Loucy (cell line): Measurements from ENCODE around the gene HPCA.
"Not testable (repeated sequence)": the region's sequence is repeated elsewhere in the genome, so short reads cannot be mapped to it uniquely, and the experiment has no call there.

ENCODE experiments used
- H2AFZ ChIP-seq: fragments of 200-600 bp; sonication (generic); 2 replicates; pipeline ENCODE4 v1.6.0; 2016; ENCODE audit warnings: antibody characterized with exemption, mild to moderate bottlenecking, low read length, moderate library complexity
- H3F3A ChIP-seq: fragments of 200-600 bp; 2 replicates; pipeline ENCODE4 v1.6.0; 2016; ENCODE audit warnings: antibody characterized with exemption, low read depth, mild to moderate bottlenecking
- H3K27me3 ChIP-seq: fragments of 200-600 bp; sonication (generic); 2 replicates; pipeline ENCODE4 v1.6.1; 2014; ENCODE audit warnings: low read length, mild to moderate bottlenecking; ENCODE audit not compliant: insufficient read depth, poor library complexity, severe bottlenecking
- H3K36me3 ChIP-seq: fragments of 200-600 bp; sonication (generic); 2 replicates; pipeline ENCODE4 v1.6.1; 2016; ENCODE audit warnings: low read length; ENCODE audit not compliant: insufficient read depth
- H3K4me1 ChIP-seq: fragments of 200-600 bp; sonication (generic); 2 replicates; pipeline ENCODE4 v1.5.1; 2014; ENCODE audit warnings: low read length, mild to moderate bottlenecking; ENCODE audit not compliant: insufficient read depth, poor library complexity, severe bottlenecking
- H3K4me2 ChIP-seq: fragments of 200-600 bp; sonication (generic); 2 replicates; pipeline ENCODE4 v1.6.0; 2014; ENCODE audit warnings: antibody characterized with exemption, low read length, low read depth, mild to moderate bottlenecking; ENCODE audit not compliant: poor library complexity, severe bottlenecking
- H3K4me3 ChIP-seq: fragments of 200-600 bp; sonication (generic); 2 replicates; pipeline ENCODE4 v1.5.1; 2014; ENCODE audit warnings: low read length, mild to moderate bottlenecking, mixed read lengths; ENCODE audit not compliant: poor library complexity, severe bottlenecking
- H3K79me2 ChIP-seq: fragments of 200-600 bp; sonication (generic); 2 replicates; pipeline ENCODE4 v1.6.1; 2014; ENCODE audit warnings: low read length; ENCODE audit not compliant: insufficient read depth
- H3K9ac ChIP-seq: fragments of 200-600 bp; sonication (generic); 2 replicates; pipeline ENCODE4 v1.6.0; 2014; ENCODE audit warnings: mild to moderate bottlenecking, low read depth, low read length, moderate library complexity; ENCODE audit not compliant: poor library complexity, severe bottlenecking
- H3K9me2 ChIP-seq: fragments of 200-600 bp; sonication (generic); replicated peaks from 2 replicates; pipeline ENCODE4 v1.6.1; 2016; ENCODE audit warnings: low read depth, low read length, mixed read lengths
- H3K9me3 ChIP-seq: fragments of 200-600 bp; sonication (generic); 2 replicates; pipeline ENCODE4 v1.6.1; 2014; ENCODE audit warnings: mild to moderate bottlenecking, antibody characterized with exemption, low read length, low read depth; ENCODE audit not compliant: insufficient read depth
- H4K20me1 ChIP-seq: fragments of 200-600 bp; sonication (generic); 2 replicates; pipeline ENCODE4 v1.6.0; 2014; ENCODE audit warnings: antibody characterized with exemption, low read length, mild to moderate bottlenecking; ENCODE audit not compliant: insufficient read depth, poor library complexity, severe bottlenecking
- EZH2phosphoT487 ChIP-seq: fragments of 200-600 bp; IDR thresholded peaks from 2 replicates; pipeline ENCODE4 v1.6.1; 2018; ENCODE audit warnings: antibody characterized with exemption, mild to moderate bottlenecking, moderate library complexity, borderline replicate concordance
- TF ChIP-seq, protein P1 (sequence below): fragments of 200-600 bp; sonication (generic); conservative IDR thresholded peaks from 2 replicates; pipeline ENCODE4 v1.5.1; 2014; ENCODE audit warnings: mild to moderate bottlenecking, antibody characterized with exemption, low read length

The HPCA gene

DNA sequence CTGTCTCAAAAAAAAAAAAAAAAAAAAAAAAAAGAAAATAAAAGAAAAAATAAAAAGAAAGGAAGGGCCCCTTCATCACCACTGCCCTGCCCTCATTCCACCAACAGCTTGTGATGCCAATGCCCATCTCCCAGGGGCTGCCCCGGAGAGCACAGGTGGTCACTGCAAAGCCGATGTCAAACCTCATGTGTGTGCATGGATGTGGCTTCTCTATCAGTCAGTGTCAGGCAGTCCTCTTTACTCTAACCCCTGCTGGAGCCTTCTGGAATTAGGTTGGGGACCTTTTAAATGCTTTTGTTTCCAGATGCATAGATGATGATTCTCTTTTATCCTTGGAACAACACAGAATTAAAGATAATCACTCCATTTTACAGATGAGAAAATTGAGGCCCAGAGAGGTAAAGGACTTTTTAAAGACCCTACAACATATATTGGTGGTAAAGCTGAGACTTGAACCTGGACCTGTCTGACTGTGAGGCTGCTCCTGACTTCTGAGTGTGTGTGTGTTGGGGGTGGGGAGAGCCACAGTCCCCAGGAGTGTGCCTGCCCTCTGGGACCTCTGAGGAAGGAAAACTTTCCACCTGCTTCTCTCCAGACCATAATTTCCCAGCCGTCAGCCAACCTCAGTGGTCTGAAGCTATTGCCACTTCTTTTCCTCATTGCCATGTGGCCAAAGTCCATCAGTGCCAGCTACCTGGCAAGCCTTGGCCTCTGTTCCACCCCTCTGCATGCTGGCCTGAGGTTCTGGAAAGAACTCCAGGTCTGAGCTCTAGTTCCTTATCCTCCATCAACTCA, 17.9 kb downstream of the HPCA start:
- no peak overlapping the region for H3K4me2 ChIP-seq
- H3F3A ChIP-seq, result no peaks in the 10 kb centered on the region
- no peaks in the 10 kb centered on the region for H3K9me3 ChIP-seq
- TF ChIP-seq EZH2phosphoT487, result no peak
- TF ChIP-seq, protein P1, sequence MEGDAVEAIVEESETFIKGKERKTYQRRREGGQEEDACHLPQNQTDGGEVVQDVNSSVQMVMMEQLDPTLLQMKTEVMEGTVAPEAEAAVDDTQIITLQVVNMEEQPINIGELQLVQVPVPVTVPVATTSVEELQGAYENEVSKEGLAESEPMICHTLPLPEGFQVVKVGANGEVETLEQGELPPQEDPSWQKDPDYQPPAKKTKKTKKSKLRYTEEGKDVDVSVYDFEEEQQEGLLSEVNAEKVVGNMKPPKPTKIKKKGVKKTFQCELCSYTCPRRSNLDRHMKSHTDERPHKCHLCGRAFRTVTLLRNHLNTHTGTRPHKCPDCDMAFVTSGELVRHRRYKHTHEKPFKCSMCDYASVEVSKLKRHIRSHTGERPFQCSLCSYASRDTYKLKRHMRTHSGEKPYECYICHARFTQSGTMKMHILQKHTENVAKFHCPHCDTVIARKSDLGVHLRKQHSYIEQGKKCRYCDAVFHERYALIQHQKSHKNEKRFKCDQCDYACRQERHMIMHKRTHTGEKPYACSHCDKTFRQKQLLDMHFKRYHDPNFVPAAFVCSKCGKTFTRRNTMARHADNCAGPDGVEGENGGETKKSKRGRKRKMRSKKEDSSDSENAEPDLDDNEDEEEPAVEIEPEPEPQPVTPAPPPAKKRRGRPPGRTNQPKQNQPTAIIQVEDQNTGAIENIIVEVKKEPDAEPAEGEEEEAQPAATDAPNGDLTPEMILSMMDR, result no peak
- H3K79me2 ChIP-seq, result no peaks in the 10 kb centered on the region
- no peak overlapping the region for H2AFZ ChIP-seq
- H3K4me3 ChIP-seq, result no peak overlapping the region
- peaks cover 28% of the 10 kb centered on the region for H3K27me3 ChIP-seq
- no peaks in the 10 kb centered on the region for H4K20me1 ChIP-seq
- H3K9ac ChIP-seq, result no peak overlapping the region
- no peaks in the 10 kb centered on the region for H3K36me3 ChIP-seq
- H3K4me1 ChIP-seq, result no peaks in the 10 kb centered on the region
- H3K9me2 ChIP-seq, result no peaks in the 10 kb centered on the region

DNA sequence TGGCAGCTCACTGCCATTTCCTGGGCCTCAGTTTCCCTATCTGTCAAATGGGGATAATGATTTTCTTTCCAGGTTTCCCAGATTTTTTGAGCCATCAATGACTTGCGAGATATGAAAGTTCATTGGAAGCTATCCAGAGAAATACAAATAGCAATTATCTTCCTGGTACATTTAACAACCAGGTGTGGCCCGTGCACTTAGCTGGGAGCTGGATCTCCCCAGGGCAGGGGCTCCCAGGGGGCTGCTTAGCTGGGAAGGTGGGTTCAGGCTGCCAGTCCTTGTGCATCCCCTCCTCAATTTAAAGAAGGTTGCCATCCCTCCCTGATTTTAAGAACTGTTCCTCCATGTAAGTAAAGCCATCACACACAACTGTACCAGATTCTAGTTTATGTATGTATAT, 18.5 kb downstream of the HPCA start:
- H3K9ac ChIP-seq, result no peak overlapping the region
- H2AFZ ChIP-seq, result no peak overlapping the region
- H3K9me3 ChIP-seq, result no peaks in the 10 kb centered on the region
- peaks cover 22% of the 10 kb centered on the region for H3K27me3 ChIP-seq
- no peak overlapping the region for H3K4me2 ChIP-seq
- H3K4me1 ChIP-seq, result no peaks in the 10 kb centered on the region
- H3K9me2 ChIP-seq, result no peaks in the 10 kb centered on the region
- H3K4me3 ChIP-seq, result no peak overlapping the region
- no peaks in the 10 kb centered on the region for H3F3A ChIP-seq
- H3K79me2 ChIP-seq, result no peaks in the 10 kb centered on the region
- H4K20me1 ChIP-seq, result no peaks in the 10 kb centered on the region
- no peaks in the 10 kb centered on the region for H3K36me3 ChIP-seq
- no peak for TF ChIP-seq EZH2phosphoT487
- TF ChIP-seq, protein P1, result no peak

DNA sequence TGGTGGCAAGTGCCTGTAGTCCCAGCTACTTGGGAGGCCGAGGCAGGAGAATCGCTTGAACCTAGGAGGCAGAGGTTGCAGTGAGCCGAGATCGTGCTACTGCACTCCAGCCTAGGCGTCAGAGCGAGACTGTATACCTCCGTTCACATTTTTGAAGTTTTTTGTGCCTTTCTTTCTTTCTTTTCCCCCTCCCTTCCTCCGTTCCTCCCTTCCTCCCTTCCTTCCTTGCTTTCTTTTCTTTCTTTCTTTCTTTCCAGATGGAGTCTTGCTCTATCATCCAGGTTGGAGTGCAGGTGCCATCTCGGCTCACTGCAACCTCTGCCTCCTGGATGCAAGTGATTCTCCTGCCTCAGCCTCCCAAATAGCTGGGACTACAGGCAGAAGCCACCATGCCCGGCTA, 19.3 kb downstream of the HPCA start:
- not testable (repeated sequence) for H3K36me3 ChIP-seq, H4K20me1 ChIP-seq, H3K79me2 ChIP-seq, H3K4me3 ChIP-seq, H2AFZ ChIP-seq, H3K9me2 ChIP-seq, H3K4me1 ChIP-seq, H3K9ac ChIP-seq, H3K4me2 ChIP-seq, H3F3A ChIP-seq, H3K9me3 ChIP-seq
- H3K27me3 ChIP-seq, result peaks cover 16% of the 10 kb centered on the region

DNA sequence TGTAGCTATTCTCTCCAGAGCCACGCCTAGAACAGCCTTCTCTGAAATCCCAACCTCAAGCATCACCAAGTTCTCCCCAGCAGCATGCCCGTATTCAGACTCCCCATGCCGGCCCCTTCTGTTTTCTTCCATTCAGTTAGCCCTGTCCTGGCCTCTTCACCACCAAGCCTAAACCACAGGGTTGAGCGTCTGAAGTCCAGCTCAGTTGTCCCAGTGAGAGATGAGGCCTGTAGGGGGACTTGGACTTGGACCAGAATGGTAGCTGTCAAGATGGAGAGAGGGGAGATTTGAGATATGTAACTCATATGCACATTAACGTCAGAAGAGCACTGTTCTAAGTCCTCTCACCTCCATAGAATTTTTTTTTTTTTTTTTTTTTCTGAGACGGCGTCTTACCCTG, 20.4 kb downstream of the HPCA start:
- Histone ChIP-seq H3K36me3 (no peaks in the 10 kb centered on the region), H4K20me1 (no peaks in the 10 kb centered on the region), H3K9me2 (no peaks in the 10 kb centered on the region), H3K9ac (no peak overlapping the region), H2AFZ (no peak overlapping the region), H3K27me3 (peaks cover 9% of the 10 kb centered on the region), H3K4me1 (no peaks in the 10 kb centered on the region), H3F3A (no peaks in the 10 kb centered on the region), H3K4me3 (no peak overlapping the region), H3K4me2 (no peak overlapping the region), H3K79me2 (no peaks in the 10 kb centered on the region), H3K9me3 (no peaks in the 10 kb centered on the region)
- TF ChIP-seq, protein P1, result no peak
- TF ChIP-seq EZH2phosphoT487, result no peak
